Hematopoietic multipotent progenitor cell treated with erythropoietin and hydrocortisone succinate and interleukin-3 and kit ligand, for 6 days (in vitro differentiated cells): ENCODE measurements around the gene FAM98A.

Experiments
- DNase-seq: peaks from one replicate; pipeline ENCODE4 v3.0.0-alpha.2; 2015

The FAM98A gene

DNA sequence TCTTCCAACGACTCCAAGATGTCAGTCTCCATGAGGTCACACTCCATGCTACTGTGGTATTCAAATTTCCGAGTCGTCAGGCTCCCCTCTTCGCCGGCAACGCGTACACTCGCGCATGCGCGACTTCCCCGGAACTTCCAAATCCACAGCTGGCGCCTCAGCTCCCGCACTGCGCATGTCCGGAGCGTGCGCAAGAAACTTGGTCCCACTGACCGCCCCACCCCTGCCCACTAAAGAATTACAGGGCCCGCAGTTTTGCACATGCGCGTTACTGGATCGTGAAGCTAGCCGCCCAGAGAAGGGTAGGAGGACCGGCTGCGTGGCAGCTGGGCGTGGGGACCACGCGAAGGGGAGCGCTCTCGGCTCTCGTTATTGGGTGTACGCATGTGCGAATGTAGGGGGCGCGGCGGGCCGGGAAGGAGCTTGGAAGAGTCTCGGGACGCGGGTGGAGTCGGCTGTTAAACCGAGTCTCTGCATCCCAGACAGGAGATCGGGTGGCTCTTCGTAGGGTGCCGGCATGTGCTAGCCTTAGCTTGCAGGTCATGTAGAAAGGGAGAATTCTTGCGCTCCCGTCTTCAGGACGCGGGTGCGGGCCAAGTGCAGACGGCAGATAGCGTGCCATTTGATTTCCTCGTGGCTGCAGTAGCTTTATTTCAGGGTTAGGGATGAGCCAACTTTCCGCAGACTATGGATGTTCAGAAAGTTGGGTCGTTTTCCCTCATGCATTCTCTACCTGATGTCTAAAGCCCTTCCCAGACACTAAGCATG is at the start of gene FAM98A:
FAM98A (minus strand) TSS at position 125 of the 768 bp plus-strand sequence; CDS start at position 47, 78 bp downstream.
- DNase-seq: peak; percentile 99

GRCh38 chr2:33645861-33646260 is 46.8 kb upstream of the FAM98A start:
- no peak for DNase-seq

GRCh38 chr2:33644215-33644614 is 45.1 kb upstream of the FAM98A start:
- no peak for DNase-seq

GRCh38 chr2:33636001-33636400 is 36.9 kb upstream of the FAM98A start:
- DNase-seq: no peak

DNA sequence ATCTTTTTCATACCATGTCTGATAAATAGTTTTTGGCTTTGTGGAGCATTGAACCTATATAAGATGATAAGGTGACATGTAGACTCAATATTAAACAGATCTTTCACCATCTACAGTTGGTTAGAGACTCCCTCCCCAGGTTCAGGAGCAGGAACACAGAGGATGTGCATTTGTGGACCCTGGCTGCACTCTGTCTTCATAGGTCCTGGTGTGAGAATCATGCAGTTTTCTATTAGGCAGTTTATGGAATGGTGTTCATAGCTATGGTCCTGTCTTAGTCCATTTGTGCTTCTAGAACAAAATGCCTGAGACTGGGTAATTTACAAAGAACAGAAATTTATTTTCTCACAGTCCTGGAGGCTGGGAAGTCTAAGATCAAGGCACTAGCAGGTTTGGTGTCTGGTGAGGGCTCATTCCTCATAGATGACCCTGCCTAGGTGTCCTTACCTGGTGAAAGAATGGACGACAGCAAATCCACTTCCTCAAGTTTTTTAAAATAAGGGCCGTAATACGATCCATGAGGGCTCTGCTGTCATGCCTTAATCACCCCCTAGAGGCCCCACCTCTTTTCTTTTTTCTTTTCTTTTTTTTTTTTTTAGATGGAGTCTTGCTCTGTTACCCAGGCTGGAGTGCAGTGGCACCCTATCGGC is 35.3 kb upstream of the FAM98A start:
- DNase-seq: no peak

DNA sequence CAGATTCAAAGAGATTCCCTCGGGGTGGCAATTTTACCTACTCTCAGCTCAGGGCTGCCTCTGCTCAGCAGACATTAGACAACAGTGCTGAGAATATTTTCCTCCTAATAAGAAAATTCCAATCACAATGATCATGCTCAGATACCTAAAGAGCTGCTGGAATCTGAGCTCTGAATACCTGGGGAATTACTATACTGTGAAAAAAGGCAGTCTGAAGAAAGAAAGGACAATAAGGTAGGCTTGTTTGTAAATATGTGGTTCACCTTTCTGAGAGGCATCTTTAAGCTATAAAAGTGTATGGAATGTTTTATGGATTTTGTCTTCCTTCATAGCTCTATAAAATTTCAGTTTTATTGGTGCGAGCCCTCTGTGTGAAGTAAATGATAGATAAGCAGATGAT is 34.2 kb upstream of the FAM98A start:
- no peak for DNase-seq

GRCh38 chr2:33632831-33633230 is 33.7 kb upstream of the FAM98A start:
- DNase-seq: no peak

DNA sequence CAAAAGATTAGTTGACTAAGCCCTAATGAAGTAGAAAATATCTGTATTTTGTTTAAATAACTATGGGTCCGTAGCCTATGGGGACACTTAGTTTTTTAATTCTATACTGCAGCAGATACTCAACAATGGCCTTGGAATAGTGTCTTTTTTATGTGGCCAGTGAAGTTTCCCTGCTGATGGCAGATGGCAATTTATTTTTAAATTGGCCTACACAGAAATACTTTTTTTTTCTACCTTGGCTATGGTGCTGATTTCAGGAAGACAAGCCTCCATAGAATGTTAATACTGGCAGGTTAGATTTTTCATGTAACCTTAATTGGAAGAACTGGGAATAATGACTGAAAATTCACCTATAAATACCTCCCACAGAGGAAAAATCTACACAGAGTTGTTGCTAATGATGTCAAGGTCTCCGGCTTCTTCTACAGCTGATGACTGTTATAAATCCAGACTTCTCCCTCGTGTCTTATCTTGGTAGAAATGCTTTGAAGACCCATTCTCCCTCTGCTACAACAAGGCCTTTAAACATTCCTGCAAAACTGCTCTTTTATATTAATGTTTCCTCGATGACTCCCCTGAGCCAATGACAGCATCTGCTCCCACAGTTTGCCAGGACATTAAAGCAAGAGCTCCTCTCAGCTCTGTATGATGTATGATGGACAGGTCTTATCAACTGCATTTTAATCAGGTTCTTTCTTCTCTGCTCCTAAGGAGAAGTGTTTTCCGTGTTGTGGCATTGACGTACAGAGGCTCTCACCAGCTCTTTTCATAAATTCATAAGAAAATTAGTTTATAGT is 29.1 kb upstream of the FAM98A start:
- DNase-seq: no peak

DNA sequence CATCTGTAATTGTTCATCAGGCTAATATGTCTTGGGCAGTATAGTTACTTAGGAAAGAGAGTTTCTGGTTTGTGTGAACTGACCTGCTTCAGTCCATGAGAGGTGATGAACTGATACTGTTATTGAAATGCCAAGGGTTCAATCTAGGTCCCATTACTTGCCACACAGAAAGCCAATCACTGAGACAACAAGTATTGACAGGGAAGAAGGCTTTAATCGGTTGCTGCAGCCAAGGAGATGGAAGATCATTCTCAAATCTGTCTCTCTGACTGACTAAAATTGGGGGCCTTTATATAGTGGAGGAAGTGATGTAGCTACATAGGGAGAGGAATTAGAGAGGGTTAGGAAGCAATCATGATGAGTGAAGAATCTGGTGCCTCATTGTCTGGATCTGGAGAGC is 19.9 kb upstream of the FAM98A start:
- DNase-seq: no peak

GRCh38 chr2:33617989-33618388 is 18.9 kb upstream of the FAM98A start:
- DNase-seq: no peak

DNA sequence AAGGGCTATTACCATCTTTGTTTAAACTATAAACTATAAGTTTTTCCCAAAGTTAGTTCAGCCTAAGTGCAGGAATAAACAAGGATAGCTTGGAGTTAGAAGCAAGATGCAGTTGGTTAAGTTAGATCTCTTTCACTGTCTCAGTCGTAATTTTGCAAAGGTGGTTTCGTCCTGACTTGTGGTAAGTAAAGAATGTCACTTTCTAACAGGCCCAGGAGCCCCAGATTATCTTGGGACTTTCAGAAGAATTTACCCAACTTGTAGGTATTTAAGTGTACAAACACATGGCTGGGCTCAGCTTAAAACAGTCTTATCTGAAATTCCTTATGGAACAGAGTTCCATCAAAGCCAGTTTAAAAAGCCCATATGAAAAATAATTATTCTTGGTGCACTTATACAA is 18.3 kb upstream of the FAM98A start:
- DNase-seq: no peak

DNA sequence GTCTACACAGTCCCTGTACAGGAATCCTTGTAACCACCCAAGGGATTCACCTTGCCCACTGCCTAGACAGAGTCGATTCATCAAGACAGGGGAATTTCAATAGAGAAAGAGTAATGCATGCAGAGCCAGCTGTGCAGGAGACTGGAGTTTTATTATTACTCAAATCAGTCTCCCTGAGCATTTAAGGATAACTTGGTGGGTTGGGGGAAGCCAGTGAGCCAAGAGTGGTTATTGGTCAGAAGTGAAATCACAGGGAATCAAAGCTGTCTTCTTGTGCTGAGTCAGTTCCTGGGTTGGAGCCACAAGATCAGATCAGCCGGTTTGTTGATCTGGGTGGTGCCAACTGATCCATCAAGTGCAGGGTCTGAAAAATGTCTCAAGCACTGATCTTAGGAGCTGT is 17.8 kb upstream of the FAM98A start:
- DNase-seq: no peak

DNA sequence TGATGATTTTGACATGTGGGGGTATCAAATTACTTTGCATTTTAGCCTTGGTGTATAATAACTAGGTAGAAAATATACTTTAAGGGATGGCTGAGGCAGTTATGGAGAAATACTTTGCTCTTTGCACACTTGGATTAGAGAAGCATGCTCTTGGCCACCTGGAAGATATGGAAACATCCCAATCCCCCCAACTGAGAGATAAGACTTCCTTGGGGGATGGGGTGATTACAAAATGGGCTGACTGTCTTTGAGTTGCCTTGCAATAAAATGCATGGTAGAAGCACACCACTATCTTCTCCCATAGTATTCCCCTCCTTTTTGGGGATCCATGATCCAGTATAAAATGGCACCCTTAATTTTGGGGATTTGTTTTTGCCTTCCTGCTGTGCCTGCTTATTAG is 15.1 kb upstream of the FAM98A start:
- DNase-seq: no peak

DNA sequence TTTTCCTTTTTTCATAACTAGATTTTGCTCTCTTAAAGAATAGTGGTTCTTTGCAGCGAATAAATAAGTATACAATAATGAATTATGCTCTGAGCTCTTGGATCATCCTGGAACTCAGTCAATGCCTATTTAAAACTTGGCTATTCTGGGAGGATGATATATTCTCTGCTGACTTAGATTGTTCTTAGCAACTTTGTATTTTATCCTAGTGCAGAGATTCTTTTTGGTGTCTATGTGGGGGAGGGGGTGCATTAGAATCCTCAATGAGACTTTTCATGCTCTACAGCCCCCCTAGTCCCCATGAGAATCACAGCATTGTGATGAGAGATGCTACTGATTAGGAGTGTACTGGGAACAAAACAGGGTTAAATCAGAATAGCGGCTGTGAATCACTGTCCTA is 8.8 kb upstream of the FAM98A start:
- DNase-seq: no peak

- DNase-seq: peak; percentile 36
These were observed 8.2 kb upstream of the FAM98A start for GRCh38 chr2:33607251-33607721.

DNA sequence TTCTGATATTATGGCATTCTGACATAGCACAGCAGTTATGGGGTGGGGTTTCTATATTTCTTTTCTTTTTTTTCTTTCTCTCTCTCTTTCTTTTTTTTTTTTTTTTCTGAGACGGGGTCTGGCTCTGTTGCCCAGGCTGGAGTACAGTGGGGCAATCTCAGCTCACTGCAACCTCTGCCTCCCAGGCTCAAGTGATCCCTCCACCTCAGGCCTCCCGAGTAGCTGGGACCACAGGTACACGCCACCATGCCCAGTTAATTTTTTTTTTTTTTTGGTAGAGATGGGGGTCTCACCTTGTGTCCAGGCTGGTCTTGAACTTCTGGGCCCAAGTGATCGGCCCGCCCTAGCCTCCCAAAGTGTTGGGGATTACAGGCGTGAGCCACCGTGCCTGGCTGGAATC is 7.5 kb upstream of the FAM98A start:
- no peak for DNase-seq

DNA sequence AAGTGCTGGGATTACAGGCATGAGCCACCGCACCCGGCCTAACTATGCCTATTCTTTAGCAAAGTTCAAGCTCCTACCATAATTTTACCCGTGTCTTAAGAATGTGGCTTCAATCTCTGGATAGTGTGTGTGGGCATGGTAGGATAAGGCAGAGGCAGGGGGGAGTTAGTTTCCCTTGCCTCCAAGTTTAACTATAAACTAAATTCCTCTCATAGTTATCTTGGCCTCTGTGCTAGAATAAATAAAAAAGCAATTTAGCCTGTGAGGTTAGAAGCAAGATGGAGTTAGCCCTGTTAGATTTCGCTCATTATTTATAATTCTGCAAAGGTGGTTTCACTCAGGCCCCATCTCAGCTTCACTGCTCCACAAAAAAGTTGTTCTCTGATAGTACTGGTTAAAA is 7.0 kb upstream of the FAM98A start:
- DNase-seq: no peak

DNA sequence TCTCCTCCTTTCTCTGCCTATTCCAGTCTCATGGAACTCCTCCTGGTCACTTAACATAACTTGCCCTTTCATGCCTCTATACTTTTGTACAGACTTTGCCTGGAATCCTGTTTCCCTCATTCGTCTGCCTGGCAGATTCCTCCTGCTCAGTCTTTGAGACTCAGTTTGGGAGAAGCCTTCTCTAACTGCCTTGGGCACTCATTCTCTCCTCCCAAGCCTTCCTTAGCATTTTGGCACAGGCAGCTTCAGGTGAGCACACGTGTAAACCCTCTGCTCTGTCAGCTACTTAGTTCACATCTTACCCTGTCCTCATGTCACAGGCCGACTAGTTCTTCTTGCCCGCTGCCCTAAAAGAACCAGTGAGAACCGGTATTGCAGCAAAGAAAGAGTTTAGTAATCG is 6.0 kb upstream of the FAM98A start:
- no peak for DNase-seq

DNA sequence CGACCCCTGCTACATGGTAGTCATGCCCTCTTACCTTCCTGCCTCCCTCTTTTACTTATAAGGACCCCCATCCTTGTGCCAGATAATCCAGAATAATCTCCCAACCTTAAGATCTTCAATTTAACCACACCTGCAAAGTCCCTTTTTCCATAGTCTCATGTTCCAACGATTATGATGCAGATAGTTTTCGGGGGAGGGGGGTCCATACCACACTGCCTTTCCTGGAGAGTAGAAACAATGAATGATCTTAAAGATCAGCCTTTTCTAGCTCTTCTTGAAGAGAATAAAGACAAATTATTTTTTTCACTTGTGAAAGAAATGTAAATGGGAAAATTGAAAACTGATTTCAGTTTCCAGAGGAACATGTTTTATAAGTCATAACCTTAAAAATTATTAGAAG is 4.3 kb upstream of the FAM98A start:
- no peak for DNase-seq

GRCh38 chr2:33602201-33602830 is 3.2 kb upstream of the FAM98A start:
- DNase-seq: no peak

GRCh38 chr2:33599943-33600192 is 769 bp upstream of the FAM98A start:
- DNase-seq: no peak

DNA sequence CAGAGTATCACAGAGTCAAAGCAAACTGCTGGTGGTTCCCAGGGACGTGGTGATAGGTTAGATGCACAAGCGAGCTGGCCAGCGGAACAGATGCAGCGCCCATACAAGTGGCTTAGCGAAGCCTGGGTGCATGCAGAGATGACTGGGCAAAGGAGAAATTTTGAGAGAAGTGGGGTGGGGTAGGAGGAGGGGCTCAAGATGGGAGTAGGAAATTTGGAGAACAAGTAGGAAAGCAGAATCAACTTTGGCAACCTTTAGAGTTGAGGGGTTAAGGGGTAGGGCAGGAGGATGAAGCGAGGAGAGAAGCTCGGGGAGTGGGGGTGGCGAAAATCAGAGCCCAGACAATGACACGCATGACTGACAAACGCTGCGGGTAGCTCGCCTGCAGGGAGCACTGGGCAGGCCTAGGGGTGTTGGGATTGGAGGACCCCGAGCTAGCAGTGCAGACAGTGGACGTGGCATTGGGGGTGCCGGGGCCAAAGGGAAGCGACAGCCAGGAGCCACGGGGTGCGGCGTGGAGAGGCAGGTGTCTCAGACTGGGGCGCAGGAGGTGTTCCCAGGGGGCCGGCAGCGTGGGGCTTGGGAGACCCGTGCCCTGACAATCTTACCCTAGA is 431 bp downstream of the FAM98A start:
- DNase-seq: peak; percentile 68

GRCh38 chr2:33597026-33597425 is 2.1 kb downstream of the FAM98A start:
- no peak for DNase-seq
